ENCODE data around the gene TGFBR3L. TPM values are rescaled to one million over a fixed set of nuclear protein-coding genes. Genes with fewer than 3 reads are reported as not detected.

TGFBR3L gene
- total and polyA plus RNA-seq, 5 donors, result 2.4 to 17.6 (median 12.9) TPM

GRCh38 chr19:7907122-7907521, 7.5 kb upstream of the TGFBR3L start:
- Histone ChIP-seq H3K4me3 (ENCODE audit: low read length) (no peak overlapping the region), H3K27me3 (ENCODE audit: control insufficient read depth, insufficient read depth) (no peaks in the 10 kb centered on the region), H3K4me1 (ENCODE audit: control insufficient read depth, insufficient read depth, low read length) (peaks cover 5% of the 10 kb centered on the region), H3K27ac (ENCODE audit: low read length) (no peak overlapping the region), H3K9me3 (ENCODE audit: control insufficient read depth, low read length) (no peaks in the 10 kb centered on the region)
- 94% methylated on average over 19 of the region's 19 CpGs for WGBS
- intact Hi-C loops (cut with DNase I), result no loop called here
- ATAC-seq, result no peak
- no peak for DNase-seq

GRCh38 chr19:7907544-7907943, 7.1 kb upstream of the TGFBR3L start:
- Histone ChIP-seq H3K27me3 (ENCODE audit: control insufficient read depth, insufficient read depth) (no peaks in the 10 kb centered on the region), H3K27ac (ENCODE audit: low read length) (no peak overlapping the region), H3K4me1 (ENCODE audit: control insufficient read depth, insufficient read depth, low read length) (peaks cover 5% of the 10 kb centered on the region), H3K4me3 (ENCODE audit: low read length) (no peak overlapping the region), H3K9me3 (ENCODE audit: control insufficient read depth, low read length) (no peaks in the 10 kb centered on the region)
- ATAC-seq (no peak), DNase-seq (peak in 1 of 3 donors; percentile 41)
- 90% methylated on average over 11 of the region's 11 CpGs for WGBS
- intact Hi-C loops (cut with DNase I), result no loop called here

- peaks cover 5% of the 10 kb centered on the region for H3K4me1 ChIP-seq (ENCODE audit: control insufficient read depth, insufficient read depth, low read length)
- DNase-seq (peak in 2 of 3 donors; percentile 54 to 61), ATAC-seq (no peak)
- 70% methylated on average over 14 of the region's 14 CpGs for WGBS
- H3K27me3 ChIP-seq (ENCODE audit: control insufficient read depth, insufficient read depth), result no peaks in the 10 kb centered on the region
- H3K9me3 ChIP-seq (ENCODE audit: control insufficient read depth, low read length), result no peaks in the 10 kb centered on the region
- no peak overlapping the region for H3K27ac ChIP-seq (ENCODE audit: low read length)
- no peak overlapping the region for H3K4me3 ChIP-seq (ENCODE audit: low read length)
- intact Hi-C loops (cut with DNase I), result no loop called here
Measured at GRCh38 chr19:7908078-7908699, 6.4 kb upstream of the TGFBR3L start.

- ATAC-seq (no peak), DNase-seq (peak in 2 of 3 donors; percentile 48 to 70)
- no peaks in the 10 kb centered on the region for H3K27me3 ChIP-seq (ENCODE audit: control insufficient read depth, insufficient read depth)
- peaks cover 5% of the 10 kb centered on the region for H3K4me1 ChIP-seq (ENCODE audit: control insufficient read depth, insufficient read depth, low read length)
- WGBS, result 86% methylated on average over 19 of the region's 19 CpGs
- no peak overlapping the region for H3K4me3 ChIP-seq (ENCODE audit: low read length)
- H3K27ac ChIP-seq (ENCODE audit: low read length), result no peak overlapping the region
- H3K9me3 ChIP-seq (ENCODE audit: control insufficient read depth, low read length), result no peaks in the 10 kb centered on the region
- intact Hi-C loops (cut with DNase I), result no loop called here
Measured at GRCh38 chr19:7908742-7909461, 5.7 kb upstream of the TGFBR3L start.

GRCh38 chr19:7909471-7910067, 5.1 kb upstream of the TGFBR3L start:
- intact Hi-C loops (cut with DNase I), result no loop called here
- ATAC-seq (no peak), DNase-seq (peak in 2 of 3 donors; percentile 32 to 59)
- H3K4me3 ChIP-seq (ENCODE audit: low read length), result no peak overlapping the region
- H3K27me3 ChIP-seq (ENCODE audit: control insufficient read depth, insufficient read depth), result no peaks in the 10 kb centered on the region
- 90% methylated on average over 21 of the region's 21 CpGs for whole genome bisulfite sequencing
- H3K9me3 ChIP-seq (ENCODE audit: control insufficient read depth, low read length), result no peaks in the 10 kb centered on the region
- no peak overlapping the region for H3K27ac ChIP-seq (ENCODE audit: low read length)
- H3K4me1 ChIP-seq (ENCODE audit: control insufficient read depth, insufficient read depth, low read length), result peaks cover 3% of the 10 kb centered on the region

- 93% methylated on average over 54 of the region's 54 CpGs for WGBS
- Histone ChIP-seq H3K4me1 (ENCODE audit: control insufficient read depth, insufficient read depth, low read length) (no peaks in the 10 kb centered on the region), H3K27me3 (ENCODE audit: control insufficient read depth, insufficient read depth) (no peaks in the 10 kb centered on the region), H3K27ac (ENCODE audit: low read length) (no peak overlapping the region), H3K4me3 (ENCODE audit: low read length) (no peak overlapping the region), H3K9me3 (ENCODE audit: control insufficient read depth, low read length) (no peaks in the 10 kb centered on the region)
- peak; percentile 11 to 65 (median 45) for DNase-seq
- ATAC-seq, result no peak
- intact Hi-C loops (cut with DNase I), result no loop called here
Measured at GRCh38 chr19:7910321-7911161, 4.1 kb upstream of the TGFBR3L start.

GRCh38 chr19:7911508-7912143, 3.0 kb upstream of the TGFBR3L start:
- H3K9me3 ChIP-seq (ENCODE audit: control insufficient read depth, low read length), result no peaks in the 10 kb centered on the region
- H3K27ac ChIP-seq (ENCODE audit: low read length), result no peak overlapping the region
- intact Hi-C loops (cut with DNase I), result no loop called here
- H3K27me3 ChIP-seq (ENCODE audit: control insufficient read depth, insufficient read depth), result no peaks in the 10 kb centered on the region
- DNase-seq, result peak; percentile 8 to 55 (median 55)
- no peak for ATAC-seq
- no peaks in the 10 kb centered on the region for H3K4me1 ChIP-seq (ENCODE audit: control insufficient read depth, insufficient read depth, low read length)
- H3K4me3 ChIP-seq (ENCODE audit: low read length), result no peak overlapping the region
- WGBS, result 90% methylated on average over 18 of the region's 18 CpGs

- no peak overlapping the region for H3K27ac ChIP-seq (ENCODE audit: low read length)
- no peak overlapping the region for H3K4me3 ChIP-seq (ENCODE audit: low read length)
- peak; percentile 13 to 54 (median 48) for DNase-seq
- 90% methylated on average over 31 of the region's 31 CpGs for WGBS
- no peaks in the 10 kb centered on the region for H3K4me1 ChIP-seq (ENCODE audit: control insufficient read depth, insufficient read depth, low read length)
- no peaks in the 10 kb centered on the region for H3K27me3 ChIP-seq (ENCODE audit: control insufficient read depth, insufficient read depth)
- intact Hi-C loops (cut with DNase I), result no loop called here
- ATAC-seq, result no peak
- H3K9me3 ChIP-seq (ENCODE audit: control insufficient read depth, low read length), result no peaks in the 10 kb centered on the region
Measured at GRCh38 chr19:7912144-7912696, 2.4 kb upstream of the TGFBR3L start.

- H3K27ac ChIP-seq (ENCODE audit: low read length), result no peak overlapping the region
Measured at GRCh38 chr19:7912697-7913564, 1.7 kb upstream of the TGFBR3L start.

More at GRCh38 chr19:7912697-7913564, 1.7 kb upstream of the TGFBR3L start:
- intact Hi-C loops (cut with DNase I), result no loop called here
- DNase-seq (peak in 2 of 3 donors; percentile 15 to 61), ATAC-seq (no peak)
- Histone ChIP-seq H3K4me1 (ENCODE audit: control insufficient read depth, insufficient read depth, low read length) (no peaks in the 10 kb centered on the region), H3K4me3 (ENCODE audit: low read length) (no peak overlapping the region), H3K9me3 (ENCODE audit: control insufficient read depth, low read length) (no peaks in the 10 kb centered on the region), H3K27me3 (ENCODE audit: control insufficient read depth, insufficient read depth) (no peaks in the 10 kb centered on the region)
- 95% methylated on average over 39 of the region's 39 CpGs for WGBS
